ENCODE data around the gene VAPB. TPM values are rescaled to one million over a fixed set of nuclear protein-coding genes. Genes with fewer than 3 reads are reported as not detected.

The VAPB gene
- total and polyA plus RNA-seq, 2 donors from 2014 or later = 49.3 to 60.4 TPM

- FAIRE-seq = no peak
- TF ChIP-seq CTCF (IDR thresholded peaks at IDR 0.05; ENCODE audit: borderline replicate concordance, extremely low read depth, insufficient read depth) = no peak
These were observed 97.2 kb downstream of the VAPB start for GRCh38 chr20:58486207-58486606.

GRCh38 chr20:58492074-58492718, 103.2 kb downstream of the VAPB start:
- peaks cover 0 to 2% (median 0%) of the 10 kb centered on the region in 3 donors for H3K9me3 ChIP-seq (ENCODE audit: control insufficient read depth in 2 of 3, insufficient read depth in 1 of 3, low read length in 3 of 3)
- no peak for DNase-seq
- H3K4me3 ChIP-seq (ENCODE audit: low read length in 3 of 3) = no peak overlapping the region
- H3K9ac ChIP-seq (ENCODE audit: low read length in 3 of 3) = no peak overlapping the region
- intact Hi-C loops (cut with DNase I) = no loop called here
- TF ChIP-seq CTCF (IDR thresholded peaks at IDR 0.05; ENCODE audit: borderline replicate concordance, extremely low read depth, insufficient read depth) = no peak
- H3K27ac ChIP-seq (ENCODE audit: low read depth in 2 of 2, low read length in 2 of 2) = no peak overlapping the region
- H3K27me3 ChIP-seq (ENCODE audit: control insufficient read depth, insufficient read depth, low read length) = no peaks in the 10 kb centered on the region
- H3K36me3 ChIP-seq (ENCODE audit: control insufficient read depth in 2 of 3, insufficient read depth in 3 of 3, low read length in 3 of 3) = no peaks in the 10 kb centered on the region
- no peaks in the 10 kb centered on the region for H3K4me1 ChIP-seq (ENCODE audit: control insufficient read depth in 2 of 3, insufficient read depth in 2 of 3, low read depth in 1 of 3, low read length in 3 of 3)
- FAIRE-seq = no peak

More at GRCh38 chr20:58486207-58486606, 97.2 kb downstream of the VAPB start:
- Histone ChIP-seq H3K27me3 (ENCODE audit: control insufficient read depth, insufficient read depth, low read length) (no peaks in the 10 kb centered on the region), H3K9me3 (ENCODE audit: control insufficient read depth in 2 of 3, insufficient read depth in 1 of 3, low read length in 3 of 3) (peaks cover 0 to 7% (median 6%) of the 10 kb centered on the region in 3 donors), H3K4me1 (ENCODE audit: control insufficient read depth in 2 of 3, insufficient read depth in 2 of 3, low read depth in 1 of 3, low read length in 3 of 3) (no peaks in the 10 kb centered on the region), H3K27ac (ENCODE audit: low read depth in 2 of 2, low read length in 2 of 2) (no peak overlapping the region), H3K9ac (ENCODE audit: low read length in 3 of 3) (no peak overlapping the region), H3K36me3 (ENCODE audit: control insufficient read depth in 2 of 3, insufficient read depth in 3 of 3, low read length in 3 of 3) (no peaks in the 10 kb centered on the region), H3K4me3 (ENCODE audit: low read length in 3 of 3) (no peak overlapping the region)
- DNase-seq = no peak
- intact Hi-C loops (cut with DNase I) = no loop called here

GRCh38 chr20:58492795-58493524, 103.9 kb downstream of the VAPB start:
- no peak for FAIRE-seq
- intact Hi-C loops (cut with DNase I) = no loop called here

More at GRCh38 chr20:58492795-58493524, 103.9 kb downstream of the VAPB start:
- Histone ChIP-seq H3K36me3 (ENCODE audit: control insufficient read depth in 2 of 3, insufficient read depth in 3 of 3, low read length in 3 of 3) (no peaks in the 10 kb centered on the region), H3K27ac (ENCODE audit: low read depth in 2 of 2, low read length in 2 of 2) (no peak overlapping the region), H3K27me3 (ENCODE audit: control insufficient read depth, insufficient read depth, low read length) (no peaks in the 10 kb centered on the region), H3K9ac (ENCODE audit: low read length in 3 of 3) (no peak overlapping the region), H3K9me3 (ENCODE audit: control insufficient read depth in 2 of 3, insufficient read depth in 1 of 3, low read length in 3 of 3) (peaks cover 0 to 2% (median 0%) of the 10 kb centered on the region in 3 donors), H3K4me1 (ENCODE audit: control insufficient read depth in 2 of 3, insufficient read depth in 2 of 3, low read depth in 1 of 3, low read length in 3 of 3) (no peaks in the 10 kb centered on the region), H3K4me3 (ENCODE audit: low read length in 3 of 3) (no peak overlapping the region)
- DNase-seq = peak in 1 of 5 donors; percentile 2
- no peak for TF ChIP-seq CTCF (IDR thresholded peaks at IDR 0.05; ENCODE audit: borderline replicate concordance, extremely low read depth, insufficient read depth)
